Stimulated activated CD8-positive, alpha-beta memory T cell treated with anti-CD3 and anti-CD28 coated beads, Interleukin-7, amount 100 ng/mL, for 4 hours (primary cell): ENCODE measurements around the gene LYL1.

Experiments
- DNase-seq, 2 donors: peaks; one replicate each; pipeline ENCODE4 v3.0.0-alpha.2; 2020; ENCODE audit warnings: low read depth in 2 of 2

Gene LYL1

DNA sequence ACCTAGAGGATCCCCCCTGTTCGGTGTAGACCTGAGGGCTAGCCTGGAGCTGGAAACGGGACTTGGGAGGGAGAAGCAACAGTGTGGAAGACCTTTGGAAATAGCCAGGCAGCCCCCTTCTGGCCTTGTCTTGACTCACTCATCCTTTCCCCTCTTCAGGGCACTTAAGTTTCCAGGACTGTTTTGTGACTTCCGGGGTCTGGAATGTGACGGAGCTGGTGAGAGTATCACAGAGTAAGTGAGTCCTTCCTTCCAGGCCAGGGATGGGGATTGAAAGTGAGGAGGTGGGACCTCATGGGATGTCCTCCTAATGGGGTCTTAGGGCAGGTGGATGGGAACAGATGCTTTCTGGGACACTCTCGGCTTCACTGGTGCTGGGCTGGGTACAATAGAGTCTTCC lies 29.4 kb downstream of the LYL1 start:
- no peak for DNase-seq

DNA sequence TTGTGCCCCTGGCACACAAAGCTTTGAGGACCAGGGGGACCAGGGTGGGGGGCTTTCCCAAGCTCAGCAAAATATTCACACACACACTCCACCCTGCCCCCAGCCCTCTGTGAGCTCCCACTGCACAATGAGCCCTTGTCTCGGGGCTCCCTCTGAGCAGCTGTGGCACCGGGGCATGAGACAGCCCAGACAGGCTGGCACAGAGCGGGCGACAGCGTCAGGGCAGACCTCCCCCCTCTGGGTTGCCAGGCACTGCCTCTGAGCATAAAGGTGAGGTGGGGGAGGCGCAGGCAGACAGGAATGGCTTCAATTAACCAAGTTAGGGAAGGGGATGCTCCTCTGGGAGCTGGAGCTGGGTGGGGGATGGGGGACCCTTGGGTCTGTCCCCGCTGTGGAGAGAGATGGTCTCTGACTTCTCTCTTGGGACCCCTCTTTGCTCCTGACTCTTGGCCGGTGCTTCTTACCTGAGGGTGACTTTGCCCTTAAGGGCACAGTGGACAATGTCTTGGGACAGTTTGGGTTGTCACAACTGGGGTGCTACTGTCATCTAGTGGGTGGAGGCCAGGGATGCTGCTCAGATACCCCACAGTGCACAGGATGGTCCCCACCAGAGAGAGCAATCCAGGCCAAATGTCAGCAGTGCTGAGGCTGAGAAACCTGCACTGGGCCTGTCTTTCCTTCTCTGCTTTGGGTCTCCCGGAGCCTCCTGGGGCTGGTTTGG lies 30.3 kb downstream of the LYL1 start:
- no peak for DNase-seq

DNA sequence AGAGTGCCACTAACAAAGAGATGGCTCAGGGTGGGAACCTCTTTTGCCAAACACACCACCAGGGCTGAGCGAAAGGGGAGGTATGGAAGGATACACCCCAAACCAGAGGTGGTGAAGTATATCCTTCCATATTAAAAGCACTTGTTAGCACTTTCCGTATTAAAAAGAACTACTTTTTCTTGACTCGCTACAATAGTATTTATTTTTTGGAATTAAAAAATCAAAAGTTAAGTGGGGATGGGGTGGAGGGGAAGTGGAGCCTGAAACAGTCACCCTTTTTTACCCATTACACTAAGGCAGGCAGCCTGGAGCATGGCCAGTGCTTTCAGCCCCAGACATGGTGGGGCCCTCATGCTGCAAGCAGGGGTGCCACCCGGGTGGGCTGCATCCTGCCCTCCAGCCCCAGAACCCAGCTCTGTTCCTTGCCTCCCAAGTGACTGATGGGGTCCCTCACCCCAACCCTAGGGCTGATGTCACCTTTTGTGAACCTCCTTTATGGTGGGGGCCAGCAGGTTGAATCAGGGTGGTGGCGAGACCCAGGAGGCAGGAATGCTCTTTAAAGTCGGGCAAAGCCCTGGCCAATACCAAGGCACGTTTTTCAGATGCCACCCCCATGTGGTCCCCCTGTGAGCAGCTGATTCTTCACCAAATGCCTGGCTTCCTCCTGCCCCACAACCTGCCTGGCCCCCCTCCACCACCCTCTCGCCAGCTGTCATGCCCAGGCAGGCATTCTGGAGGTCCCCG lies 31.0 kb downstream of the LYL1 start:
- no peak for DNase-seq

DNA sequence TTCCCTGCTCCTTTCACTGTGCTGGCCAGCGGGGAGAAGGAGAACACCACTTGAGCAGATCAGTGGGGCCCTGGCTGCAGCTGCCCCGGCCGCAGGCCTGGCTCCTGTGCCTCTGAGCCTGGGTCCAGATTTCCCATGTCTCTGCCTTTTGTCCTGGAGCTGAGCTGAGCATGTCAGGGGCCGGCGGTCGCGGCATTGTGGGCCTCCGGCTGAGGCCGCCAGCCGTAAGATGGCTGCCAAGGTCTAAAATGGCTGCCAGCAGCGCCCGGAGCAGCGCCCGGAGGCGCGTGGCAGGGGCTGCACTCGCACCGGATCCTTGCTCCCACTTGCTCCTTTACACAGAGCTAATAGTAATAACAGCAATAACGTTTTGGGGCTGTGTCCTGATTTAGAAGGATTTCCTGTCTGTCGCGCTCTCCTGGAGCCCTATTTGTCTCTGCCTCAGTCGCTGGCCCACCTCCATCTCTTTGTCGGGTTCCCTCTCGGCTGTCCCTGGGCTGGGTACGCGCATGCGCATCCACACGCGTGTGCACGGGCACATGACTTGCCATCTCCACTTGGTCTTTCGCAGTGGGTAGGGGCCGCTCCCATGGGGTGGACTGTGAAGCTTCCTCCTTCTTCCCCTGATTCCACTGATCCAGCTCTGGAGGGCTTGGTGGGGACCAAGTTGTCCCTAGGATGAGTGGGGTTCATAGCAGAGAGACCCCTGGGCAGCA lies 32.1 kb downstream of the LYL1 start:
- DNase-seq = no peak

DNA sequence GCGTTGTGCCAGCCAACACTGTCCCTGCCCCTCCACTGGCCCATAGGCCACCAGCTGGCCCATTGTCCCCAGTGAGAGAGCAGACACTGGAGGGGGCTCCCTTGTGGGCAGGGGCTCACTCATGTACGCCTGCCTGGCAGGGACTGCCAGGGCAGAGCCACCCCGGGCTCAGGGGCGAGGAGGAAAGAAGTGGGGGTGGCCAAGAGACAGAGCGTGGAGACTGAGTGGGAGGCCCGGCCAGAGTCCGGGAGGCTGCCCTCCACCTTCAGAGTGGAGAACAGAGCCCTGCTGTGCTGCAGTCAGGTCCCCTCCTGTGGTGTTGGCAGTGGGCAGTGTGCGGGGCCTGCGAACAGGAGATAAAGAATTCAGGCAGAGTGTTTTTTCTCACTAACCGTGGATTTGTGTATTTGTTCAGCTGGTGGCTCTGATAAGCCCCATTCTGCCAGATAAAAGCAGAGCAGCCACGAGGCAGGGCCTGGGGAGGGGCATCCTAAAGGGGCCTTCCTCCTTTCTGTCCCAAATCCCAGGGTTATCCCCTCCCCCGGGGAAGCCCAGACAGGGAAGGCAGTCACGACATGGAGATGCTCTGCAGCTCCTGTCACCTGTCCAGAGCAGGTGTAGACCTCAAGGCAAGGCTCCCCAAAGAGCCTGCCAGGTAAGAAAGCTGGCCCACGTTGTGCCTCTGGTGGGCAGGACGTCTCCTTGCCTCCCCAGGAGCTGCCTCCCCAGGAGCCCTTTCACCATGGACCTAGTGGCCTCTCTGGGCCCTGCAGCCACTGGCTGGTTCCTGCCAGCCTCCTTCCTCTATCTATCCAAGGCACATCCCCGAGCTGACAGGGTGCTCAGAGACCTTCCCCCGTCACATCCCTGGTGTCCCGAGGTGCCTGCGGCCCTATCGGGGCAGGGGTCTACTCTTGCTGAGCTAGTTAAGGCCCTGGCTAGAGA lies 33.0 kb downstream of the LYL1 start:
- DNase-seq = no peak

DNA sequence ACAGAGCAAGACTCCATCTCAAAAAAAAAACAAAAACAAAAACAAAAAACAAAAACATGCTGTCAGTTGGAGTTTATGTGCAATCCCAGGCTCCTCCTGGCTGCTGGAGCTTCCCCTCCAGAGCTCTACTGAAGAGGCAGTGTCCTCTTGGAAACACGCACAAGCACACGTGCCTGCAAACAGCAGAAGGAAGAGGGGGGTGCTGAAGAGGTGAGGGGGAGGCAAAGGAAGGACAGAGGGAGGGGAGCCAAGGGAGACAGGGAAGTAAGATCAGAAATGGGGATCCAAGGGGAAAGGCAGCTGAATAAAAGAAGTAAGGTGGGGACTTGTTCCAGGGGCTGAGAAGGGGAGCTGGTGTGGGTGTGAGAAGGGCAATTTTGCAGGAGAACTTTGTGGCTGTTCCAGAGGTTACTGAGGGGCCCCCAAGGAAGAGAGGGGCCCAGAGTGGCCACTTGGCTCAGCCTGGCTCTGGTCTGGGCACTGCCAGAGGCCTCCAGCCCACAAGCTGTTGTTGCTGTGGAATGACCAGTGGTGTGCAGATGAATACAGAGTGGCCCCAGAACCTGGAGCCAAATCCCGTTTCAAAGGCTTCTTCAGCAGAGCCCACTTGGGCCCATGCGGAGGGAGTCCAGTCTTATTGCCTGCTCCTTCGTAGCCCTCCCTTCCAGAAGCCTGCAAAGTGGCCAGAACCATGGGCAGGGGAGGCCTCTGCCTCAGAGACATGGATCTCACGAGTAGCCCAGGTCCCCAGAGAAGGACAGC lies 34.4 kb downstream of the LYL1 start:
- DNase-seq = no peak

DNA sequence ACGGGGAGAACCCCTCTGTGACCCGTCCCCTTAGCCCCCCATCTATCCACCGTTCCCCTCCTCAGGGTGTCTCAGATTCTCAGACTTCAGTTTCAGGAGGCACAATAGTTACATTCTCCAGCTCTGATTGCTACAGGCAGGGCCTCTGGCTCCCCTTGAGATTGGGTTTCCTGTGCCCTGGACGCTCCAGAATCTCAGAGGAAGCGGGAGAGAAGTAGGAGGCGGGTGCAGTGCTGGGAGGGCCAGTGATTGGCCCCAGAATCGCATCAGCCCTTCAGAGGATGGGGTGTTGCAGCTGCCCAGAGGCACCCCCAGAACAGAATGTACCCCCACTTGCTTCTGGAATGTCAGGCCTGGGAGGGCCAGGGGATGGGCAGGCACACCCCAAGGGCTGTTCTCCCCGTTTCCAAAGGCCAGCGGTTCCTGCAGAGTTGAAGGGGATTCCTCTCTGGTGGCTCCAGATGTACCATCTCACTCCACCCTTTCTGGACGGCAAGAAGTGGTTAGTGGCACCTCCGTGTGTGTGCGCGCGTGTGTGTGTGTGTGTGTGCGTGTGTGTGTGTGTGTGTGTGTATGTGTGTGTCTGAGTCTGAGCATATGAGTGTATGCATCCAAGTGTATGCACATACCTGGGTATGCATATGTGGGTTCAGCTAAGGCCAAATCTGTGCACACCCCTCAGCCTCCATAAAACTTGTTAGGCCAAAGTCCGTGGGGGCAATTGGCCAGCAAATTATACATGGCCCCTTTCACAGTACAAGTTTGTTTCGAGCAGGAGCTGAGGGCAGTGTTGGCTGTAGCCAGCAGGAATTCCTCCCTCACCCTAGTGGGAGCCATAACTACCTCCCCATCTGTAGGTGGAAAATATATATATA lies 35.5 kb downstream of the LYL1 start:
- DNase-seq = no peak

DNA sequence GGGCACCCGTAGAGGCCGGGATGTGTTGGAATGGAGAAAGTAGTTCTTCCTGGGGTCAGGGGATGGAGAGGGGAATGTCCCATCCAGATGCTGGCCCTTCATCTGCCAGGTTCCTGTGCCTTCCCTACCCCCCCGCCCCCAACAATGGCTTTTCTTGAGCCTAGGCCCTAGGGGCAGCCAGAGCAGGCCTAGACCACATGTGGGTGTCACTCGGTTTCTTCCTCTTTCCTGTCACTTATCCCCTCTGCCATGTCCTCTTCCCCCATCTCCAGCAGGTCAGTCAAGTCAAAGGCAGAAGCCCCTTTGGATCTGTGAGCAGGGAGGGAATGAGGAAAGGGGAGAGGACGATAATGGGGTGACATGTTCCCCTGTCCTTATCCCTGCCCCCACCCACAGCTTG lies 36.4 kb downstream of the LYL1 start:
- DNase-seq = no peak

DNA sequence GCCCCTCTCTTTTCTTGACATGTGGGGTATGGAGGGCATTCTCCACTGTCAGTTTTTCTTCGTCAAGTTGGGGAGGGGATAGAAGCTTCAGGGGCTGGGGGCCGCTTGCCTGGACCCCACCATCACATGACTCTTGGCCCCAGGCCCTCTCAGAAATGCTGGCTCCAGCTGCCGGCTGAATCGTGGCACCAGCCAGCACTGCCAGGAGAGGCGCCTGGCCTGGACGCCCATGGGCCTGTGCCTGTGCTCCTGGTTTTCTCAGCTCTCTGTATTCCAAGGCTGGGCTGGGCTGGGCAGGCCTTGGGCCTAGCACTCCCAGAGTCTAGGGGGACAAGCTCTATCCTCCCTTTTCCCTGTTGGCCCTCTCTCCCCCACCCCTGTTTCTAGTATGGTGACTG lies 38.6 kb downstream of the LYL1 start:
- no peak for DNase-seq

DNA sequence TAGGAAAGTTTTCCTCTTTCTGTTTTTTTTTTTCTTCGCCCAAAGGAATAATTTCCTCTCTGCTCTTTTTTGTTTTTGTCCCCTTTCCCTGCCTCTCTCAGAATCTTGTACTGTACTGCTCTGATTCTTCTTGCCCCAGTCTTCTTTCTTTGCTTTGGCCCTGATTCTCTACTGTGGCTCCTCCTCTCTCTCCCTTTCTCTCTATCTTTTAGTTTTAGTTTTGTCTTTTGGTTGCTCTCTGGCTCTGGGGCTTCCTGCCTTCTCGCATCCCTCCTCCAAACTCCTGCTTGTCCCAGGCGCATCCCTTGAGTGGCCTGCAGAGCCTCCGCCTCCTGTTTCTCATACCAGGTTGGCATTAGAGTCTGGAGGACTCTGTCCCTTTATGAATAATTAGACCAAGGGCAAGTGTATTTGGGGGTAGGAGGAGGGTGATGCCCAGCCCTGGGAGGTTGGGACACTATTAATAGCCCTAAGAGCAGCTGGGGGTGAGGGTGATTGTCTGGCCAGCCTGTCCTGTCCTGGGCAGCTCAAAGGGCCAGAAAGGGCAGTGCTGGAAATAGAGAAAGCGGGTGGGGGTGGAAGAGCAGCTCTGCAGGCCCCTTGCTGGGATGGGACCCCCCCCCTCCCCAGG lies 39.1 kb downstream of the LYL1 start:
- no peak for DNase-seq

DNA sequence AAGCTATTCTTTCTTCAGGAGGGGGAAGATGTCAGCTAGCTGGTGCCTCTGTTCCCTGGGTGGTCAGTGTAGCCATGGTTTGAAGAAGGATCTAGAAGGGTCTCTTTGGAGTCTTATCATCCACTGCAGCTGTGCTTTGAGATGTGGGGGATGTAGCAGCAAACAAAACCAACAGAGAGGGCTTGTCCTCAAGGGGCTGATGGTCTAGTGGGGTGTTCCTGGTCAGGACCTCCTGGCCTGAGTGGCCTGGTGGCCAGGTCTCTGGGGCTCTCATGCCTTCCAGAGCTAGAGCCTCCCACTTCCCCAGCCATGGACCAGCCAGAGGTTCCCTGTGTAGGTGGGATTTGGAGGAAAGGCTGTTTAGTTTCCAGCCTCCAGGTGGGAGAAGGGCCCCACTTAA lies 40.3 kb downstream of the LYL1 start:
- no peak for DNase-seq

DNA sequence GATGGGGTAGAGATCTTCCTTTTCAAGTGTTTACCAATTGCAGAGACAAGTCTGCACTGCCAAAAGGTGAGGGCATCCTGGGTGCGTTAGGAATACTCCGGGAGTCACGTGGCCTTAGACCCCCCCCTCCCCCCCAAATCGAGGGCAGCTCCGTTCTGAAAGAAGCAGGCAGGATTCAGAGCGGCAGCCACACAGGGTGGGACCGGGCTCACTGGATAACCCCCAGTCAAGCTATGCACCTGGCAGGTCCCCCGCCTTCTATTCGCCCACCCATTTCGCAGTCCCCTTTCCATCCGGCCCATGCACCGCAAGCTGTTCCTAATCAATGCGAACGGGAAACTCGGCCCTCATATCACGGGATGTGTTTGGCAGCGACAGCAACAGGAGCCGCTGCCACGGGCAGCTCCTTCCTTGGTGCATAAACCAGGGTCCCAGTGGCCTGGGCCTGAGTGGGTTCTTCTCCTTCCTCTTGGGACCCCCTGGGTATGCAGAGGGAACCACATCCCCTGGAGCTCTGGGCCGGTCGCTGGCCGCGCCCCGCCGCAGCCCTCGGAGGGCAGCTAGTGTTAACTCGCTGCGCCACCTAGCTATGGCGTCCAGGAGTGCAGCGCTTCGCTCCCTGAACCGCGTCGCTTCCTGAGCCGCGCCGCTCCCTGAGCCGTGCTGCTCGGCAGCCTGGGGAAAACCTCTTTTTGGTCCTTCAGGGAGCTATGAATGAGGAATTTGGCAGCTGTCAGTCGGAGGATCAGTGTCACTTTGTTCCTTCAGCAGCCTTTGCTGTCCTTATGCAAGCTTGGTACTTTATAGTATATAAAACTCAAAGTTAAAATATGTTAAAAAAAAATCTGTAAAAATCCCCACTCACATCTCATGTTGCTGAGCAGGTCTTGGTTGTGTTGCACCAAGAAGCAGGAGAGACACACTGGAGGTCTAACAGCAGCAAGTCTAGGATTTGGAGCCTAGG lies 41.4 kb downstream of the LYL1 start:
- DNase-seq = peak; percentile 38 to 50

DNA sequence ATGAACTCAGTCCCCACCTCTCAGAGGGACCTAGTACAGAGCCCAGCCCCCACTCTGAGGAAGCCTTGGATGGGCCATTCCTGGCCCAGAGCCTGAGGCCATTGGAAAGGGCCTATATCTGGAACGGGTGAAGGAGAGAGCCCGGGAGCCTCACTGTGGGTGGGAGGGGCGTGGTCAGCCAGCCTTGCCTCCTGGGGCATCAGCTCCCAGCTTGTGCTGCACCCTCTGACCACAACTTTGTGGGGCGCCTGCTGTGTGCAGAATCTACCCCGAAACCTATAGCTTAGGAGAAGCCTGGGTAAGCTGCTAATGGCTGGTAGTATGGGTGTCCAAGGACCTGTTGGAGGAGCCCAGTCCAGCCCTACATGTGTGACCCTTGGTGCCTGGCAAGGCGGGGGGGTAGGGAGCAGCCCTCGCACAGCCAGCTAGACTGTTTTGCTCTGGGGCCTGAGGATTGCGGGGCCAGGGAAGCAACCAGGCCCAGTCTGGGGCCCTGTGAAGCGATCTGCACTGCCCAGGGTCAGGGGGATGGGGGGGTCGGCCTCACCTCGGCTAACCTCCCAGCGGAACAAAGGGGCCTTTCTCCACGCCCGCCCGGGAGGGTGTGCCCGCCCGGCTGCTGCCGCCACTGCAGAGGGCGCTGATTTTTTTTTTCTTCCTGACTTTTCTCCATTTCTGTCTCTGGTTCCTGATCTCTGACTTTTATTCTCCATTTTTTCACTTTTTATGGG lies 42.3 kb downstream of the LYL1 start:
- DNase-seq = no peak

DNA sequence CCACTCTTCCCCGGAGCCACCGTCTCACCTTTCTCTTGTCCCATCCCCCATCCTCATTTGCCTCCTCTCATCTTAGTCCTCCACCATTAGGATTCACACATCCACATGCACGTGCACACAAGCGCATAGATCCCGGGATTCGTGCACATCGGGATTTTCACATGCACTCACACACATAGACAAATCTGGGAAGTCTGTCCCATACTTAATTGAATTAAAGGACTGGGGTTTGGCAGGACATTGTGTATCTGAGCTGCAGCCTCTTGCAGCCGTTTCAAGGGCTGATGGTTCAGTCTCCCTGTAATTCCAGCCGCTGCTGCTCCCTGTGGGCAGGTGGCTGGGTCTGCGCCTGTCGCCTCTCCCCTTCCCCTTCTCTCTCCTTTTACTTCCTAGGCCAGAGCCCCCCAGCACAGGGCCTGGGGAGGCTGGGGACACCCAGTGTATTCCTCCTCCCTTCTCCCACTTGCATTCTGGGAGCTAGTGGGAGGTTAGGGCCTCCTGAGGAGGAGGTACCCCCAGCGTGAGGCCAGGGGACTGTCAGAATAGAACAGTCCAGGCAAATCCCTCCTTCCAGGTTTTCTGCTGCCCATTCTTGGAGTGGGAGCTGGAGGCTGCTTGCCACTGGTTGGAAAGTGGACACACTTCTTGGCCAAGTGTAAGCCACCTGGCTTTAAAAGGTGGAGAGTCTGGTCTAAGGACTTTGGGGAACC lies 43.6 kb downstream of the LYL1 start:
- DNase-seq = no peak

DNA sequence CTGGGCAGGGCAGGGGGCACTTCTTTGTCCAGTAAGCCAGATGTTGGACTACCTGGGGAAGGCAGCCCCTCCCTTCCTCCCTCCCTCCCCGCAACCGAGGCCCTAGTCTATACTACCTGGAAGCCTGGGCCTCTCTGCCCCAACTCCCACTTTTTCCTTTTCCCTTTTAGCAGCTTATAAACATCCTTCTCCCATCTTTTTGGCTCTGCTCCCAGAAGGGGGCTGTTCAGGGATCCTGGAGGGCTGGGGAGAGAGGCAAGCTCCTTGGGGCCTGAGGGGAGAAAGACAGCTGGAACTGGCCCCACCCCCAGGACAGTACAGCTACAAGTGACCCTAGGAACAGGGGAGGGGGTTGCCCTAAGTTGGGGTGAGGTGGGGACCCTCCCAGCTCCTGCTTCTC lies 44.9 kb downstream of the LYL1 start:
- DNase-seq = no peak

DNA sequence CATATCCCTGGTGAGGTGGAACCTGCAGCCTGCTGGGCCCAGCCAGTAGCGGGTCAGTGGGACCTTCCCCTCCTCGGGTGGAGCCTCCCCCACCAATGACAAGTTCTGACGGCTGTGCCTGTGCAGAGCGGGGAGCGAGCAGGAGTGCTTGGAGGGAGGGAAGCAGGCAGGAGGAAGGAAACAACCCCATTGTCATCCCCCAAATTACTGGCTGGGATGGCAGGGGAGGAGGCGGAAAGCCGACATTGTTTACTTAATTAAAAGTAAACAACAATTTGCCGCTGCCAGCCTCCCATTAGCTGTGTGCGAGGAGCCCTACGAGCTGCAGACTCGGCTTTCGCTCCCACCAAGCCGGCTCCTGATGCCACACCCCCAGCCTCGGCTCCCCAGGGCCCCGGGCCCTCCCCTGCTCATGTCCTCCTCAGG lies 45.5 kb downstream of the LYL1 start:
- DNase-seq = no peak

DNA sequence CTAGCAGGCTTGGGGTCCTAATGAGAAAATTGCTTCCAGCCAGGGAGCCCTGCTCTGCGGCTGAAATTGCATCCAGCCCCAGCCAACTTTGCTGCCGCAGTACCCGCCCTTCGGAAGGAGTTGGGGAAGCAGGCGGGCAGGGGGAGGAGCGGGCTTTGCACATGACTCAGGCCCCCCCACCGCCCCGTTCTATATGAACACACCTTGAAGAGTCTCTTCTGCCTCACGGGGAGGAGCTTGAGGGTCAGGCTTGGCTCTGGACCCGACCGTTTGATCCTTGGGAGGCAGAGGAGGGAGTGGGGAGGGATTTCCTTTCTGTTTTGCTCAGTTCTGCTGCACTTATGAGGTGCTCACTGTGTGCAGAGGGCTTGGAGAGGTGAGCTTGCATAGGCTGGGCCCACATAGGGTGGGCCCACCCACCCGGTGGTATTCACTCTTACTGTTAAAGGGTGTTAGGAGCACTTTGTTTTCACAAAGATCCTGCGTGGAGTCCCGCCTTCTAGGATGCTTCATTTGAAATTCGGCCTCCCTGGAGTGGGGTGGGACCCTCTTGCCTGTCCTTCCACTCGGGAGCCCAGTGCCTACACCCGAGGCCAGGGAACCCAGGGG lies 46.5 kb downstream of the LYL1 start:
- DNase-seq = no peak
